Body of pancreas (tissue), 4 donors: ENCODE results near the gene H3-3A. TPM values are rescaled to one million over a fixed set of nuclear protein-coding genes. Genes with fewer than 3 reads are reported as not detected.

Experiments used
- ATAC-seq: fragments of 150-250 bp; one replicate; pipeline ENCODE4 v1.9.1; 2016
- DNase-seq, 4 donors: peaks; one replicate each; pipeline ENCODE4 v3.0.0-alpha.2; 2019
- H3K27ac ChIP-seq, 4 donors: fragments of 200-600 bp; sonication (generic); 1 replicate in 3 of 4; 2 replicates in 1 of 4; pipeline versions ENCODE4 v1.5.1 to v1.6.1; 2016 to 2019; ENCODE audit warnings: mild to moderate bottlenecking in 1 of 4, mixed read lengths in 1 of 4, moderate library complexity in 1 of 4
- H3K27me3 ChIP-seq, 2 donors: fragments of 200-600 bp; sonication (generic); one replicate each; pipeline ENCODE4 v1.6.0; 2016; ENCODE audit warnings: mild to moderate bottlenecking in 1 of 2
- H3K36me3 ChIP-seq, 2 donors: fragments of 200-600 bp; sonication (generic); replicated peaks in 1 of 2; 2 replicates each; pipeline ENCODE4 v1.5.1; 2016; ENCODE audit warnings: low read depth in 2 of 2; ENCODE audit not compliant: insufficient read depth in 1 of 2
- H3K4me1 ChIP-seq: fragments of 200-600 bp; sonication (generic); one replicate; pipeline ENCODE4 v1.6.0; 2016
- H3K4me3 ChIP-seq, 2 donors: fragments of 200-600 bp; sonication (generic); 1 replicate in 1 of 2; 2 replicates in 1 of 2; pipeline ENCODE4 v1.5.1; 2016 to 2019
- H3K9me3 ChIP-seq, 3 donors: fragments of 200-600 bp; sonication (generic); 1 replicate in 2 of 3; 2 replicates in 1 of 3; pipeline ENCODE4 v1.5.1; 2016
- POLR2A ChIP-seq, 3 donors: fragments of 450-650 bp; IDR thresholded peaks; one replicate each; pipeline ENCODE4 v1.6.1; 2016; ENCODE audit warnings: antibody characterized with exemption in 3 of 3, mild to moderate bottlenecking in 2 of 3
- WGBS, 2 donors: methylation state at CpG; one replicate each; pipeline ENCODE4 v1.1.5; 2017; 5-methylcytosine and 5-hydroxymethylcytosine counted together
- intact Hi-C: fragments of 100-400 bp; cut with DNase I; formaldehyde crosslinking; loops from one replicate; pipeline ENCODE4 v1.15.1; 2023
- total RNA-seq, 2 donors: library from RNA; depleted of rRNA; stranded (reverse); fragments of >200 nt; gene quantifications; one replicate each; pipeline ENCODE4 v1.1.0, GENCODE V29; 2016
- TF ChIP-seq, protein P1 (sequence below), 7 experiments: fragments of 450-650 bp in 4 of 7; fragments of 200-600 bp in 3 of 7; sonication (generic) in 3 of 7; IDR thresholded peaks; one replicate each; pipeline ENCODE4 v1.5.1; 2016 to 2019; ENCODE audit warnings: antibody characterized with exemption in 7 of 7

Gene H3-3A
- total RNA-seq, 2 donors from 2014 or later: 163 to 211 TPM

DNA sequence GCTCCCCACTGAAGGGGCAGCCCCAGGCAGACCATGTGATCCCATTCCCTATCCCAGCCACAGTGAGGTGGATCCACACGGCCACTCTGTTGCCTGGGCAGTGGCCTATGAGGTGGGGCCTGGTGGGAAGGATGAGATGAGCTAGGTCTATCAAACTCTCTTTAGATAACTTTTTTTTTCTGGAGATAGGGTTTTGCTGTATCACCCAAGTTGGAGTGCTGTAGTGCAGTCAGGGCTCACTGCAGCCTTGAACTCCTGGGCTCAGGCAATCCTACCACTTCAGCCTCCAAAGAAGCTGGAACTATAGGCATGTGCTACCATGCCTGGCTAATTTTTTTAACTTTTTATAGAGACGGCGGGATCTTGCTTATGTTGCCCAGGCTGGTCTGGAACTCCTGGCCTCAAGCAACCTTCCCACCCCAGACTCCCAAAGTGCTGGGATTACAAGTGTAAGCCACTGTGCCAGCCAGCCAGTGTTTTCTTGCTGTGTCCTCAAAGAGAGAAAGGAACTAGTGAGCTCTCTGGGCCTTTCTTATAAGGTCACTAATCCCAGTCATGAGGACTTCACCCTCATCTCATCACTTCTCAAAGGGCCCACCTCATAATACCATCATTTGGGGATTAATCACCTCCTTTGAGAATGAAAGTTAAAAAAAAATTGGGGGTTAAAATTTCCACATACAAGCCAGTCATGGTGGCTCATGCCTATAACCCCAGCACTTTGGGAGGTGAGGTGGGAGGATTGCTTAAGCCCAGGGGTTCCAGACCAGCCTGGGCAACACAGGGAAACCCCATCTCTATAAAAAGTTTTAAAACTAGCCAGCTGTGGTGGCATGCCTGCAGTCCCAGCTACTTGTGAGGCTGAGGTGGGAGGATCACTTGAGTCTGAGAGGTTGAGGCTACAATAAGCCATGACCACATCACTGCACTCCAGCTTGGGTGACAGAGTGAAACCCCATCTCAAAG is 36.6 kb downstream of the H3-3A start:
- Histone ChIP-seq H3K9me3 (no peaks in the 10 kb centered on the region), H3K36me3 (no peaks in the 10 kb centered on the region), H3K27ac (no peak overlapping the region), H3K4me3 (no peak overlapping the region), H3K27me3 (no peaks in the 10 kb centered on the region), H3K4me1 (peaks cover 10% of the 10 kb centered on the region)
- TF ChIP-seq, protein P1, sequence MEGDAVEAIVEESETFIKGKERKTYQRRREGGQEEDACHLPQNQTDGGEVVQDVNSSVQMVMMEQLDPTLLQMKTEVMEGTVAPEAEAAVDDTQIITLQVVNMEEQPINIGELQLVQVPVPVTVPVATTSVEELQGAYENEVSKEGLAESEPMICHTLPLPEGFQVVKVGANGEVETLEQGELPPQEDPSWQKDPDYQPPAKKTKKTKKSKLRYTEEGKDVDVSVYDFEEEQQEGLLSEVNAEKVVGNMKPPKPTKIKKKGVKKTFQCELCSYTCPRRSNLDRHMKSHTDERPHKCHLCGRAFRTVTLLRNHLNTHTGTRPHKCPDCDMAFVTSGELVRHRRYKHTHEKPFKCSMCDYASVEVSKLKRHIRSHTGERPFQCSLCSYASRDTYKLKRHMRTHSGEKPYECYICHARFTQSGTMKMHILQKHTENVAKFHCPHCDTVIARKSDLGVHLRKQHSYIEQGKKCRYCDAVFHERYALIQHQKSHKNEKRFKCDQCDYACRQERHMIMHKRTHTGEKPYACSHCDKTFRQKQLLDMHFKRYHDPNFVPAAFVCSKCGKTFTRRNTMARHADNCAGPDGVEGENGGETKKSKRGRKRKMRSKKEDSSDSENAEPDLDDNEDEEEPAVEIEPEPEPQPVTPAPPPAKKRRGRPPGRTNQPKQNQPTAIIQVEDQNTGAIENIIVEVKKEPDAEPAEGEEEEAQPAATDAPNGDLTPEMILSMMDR (IDR thresholded peaks at IDR 0.05): no peak
- TF ChIP-seq POLR2A (IDR thresholded peaks at IDR 0.05): no peak
- no peak for ATAC-seq
- 87 to 96% methylated on average over 3 of the region's 3 CpGs for WGBS, 2 donors
- intact Hi-C loops: no loop called here
- DNase-seq: no peak

DNA sequence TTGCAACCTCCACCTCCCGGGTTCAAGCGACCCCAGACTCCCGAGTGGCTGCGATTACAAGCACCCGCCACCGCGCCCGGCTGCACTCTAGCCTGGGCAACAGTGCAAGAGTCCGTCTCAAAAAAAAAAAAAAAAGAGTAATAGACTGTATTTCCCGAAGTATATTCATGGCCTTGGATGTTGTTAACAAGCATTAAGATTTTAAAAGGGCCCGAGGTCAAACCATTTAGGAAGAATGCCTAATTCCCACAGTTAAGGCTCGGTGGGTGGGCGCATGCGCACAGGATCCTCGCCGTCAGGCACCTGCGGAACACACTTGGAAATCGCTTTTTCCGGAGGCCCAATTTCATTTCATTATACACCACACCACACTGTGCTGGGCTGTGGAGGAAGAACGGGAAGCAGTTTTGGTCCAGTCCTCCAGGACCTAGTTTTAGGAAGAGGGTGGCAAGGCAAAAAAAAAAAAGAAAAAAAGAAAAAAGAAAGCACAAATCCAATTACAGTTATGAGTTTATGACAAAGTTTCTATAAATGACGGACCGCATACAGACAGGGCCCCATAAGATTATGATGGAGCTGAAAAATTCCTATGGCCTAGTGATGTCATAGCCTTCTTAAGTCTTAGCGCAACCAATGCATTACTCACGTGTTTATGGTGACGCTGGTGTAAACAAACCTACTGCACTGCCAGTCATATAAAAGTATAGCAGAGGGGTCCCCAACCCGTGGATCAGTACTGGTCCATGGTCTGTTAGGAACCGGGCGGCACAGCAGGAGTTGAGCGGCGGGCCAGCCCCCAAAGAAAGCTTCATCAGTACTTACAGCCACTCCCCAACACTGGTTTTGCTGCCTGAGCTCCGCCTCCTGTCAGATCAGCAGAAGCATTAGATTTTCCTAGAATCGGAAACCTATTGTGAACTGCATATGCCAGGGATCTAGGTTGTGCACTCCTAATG is 38.2 kb downstream of the H3-3A start:
- no peaks in the 10 kb centered on the region for H3K36me3 ChIP-seq
- DNase-seq (peak; percentile 49 to 67 (median 58)), ATAC-seq (peak; percentile 67)
- peak overlapping the region in 2 of 4 donors; percentile 17 to 39 for H3K27ac ChIP-seq
- H3K27me3 ChIP-seq: no peaks in the 10 kb centered on the region
- no peaks in the 10 kb centered on the region for H3K9me3 ChIP-seq
- H3K4me3 ChIP-seq: peak overlapping the region; percentile 26 to 32
- TF ChIP-seq, protein P1 (IDR thresholded peaks at IDR 0.05): peak in 3 of 7 experiments; percentile 5 to 38 (median 16)
- no peak for TF ChIP-seq POLR2A (IDR thresholded peaks at IDR 0.05)
- intact Hi-C loops: loop anchor here (5.0 kb wide), 1 partner anchor 618 kb away; no protein-coding TSS in a partner anchor
- peaks cover 10% of the 10 kb centered on the region for H3K4me1 ChIP-seq
- 9 to 10% methylated on average over 32 of the region's 32 CpGs for WGBS, 2 donors

DNA sequence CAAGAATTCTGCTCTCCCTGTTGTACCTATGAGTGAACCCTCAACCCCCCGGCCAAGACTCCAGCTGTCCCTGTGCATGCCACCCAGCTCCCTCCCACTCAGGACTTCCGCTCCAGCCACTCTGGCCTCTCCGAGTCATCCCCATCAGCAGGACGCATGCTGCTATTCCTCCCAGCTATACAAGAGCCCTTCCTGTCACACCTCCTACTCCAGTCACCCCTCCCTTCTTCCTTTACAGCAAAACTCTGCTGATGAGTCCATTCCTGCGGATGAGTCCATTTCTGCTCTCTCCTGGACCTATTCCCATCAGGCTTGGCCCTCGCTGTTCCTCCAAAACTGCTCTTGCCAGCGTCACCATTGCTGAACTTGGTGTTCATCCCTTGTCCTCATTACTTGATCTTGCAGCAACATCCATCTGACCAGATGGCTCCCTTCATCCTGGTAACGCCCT is 42.2 kb downstream of the H3-3A start:
- ATAC-seq: no peak
- Histone ChIP-seq H3K4me1 (peaks cover 19% of the 10 kb centered on the region), H3K36me3 (no peaks in the 10 kb centered on the region), H3K9me3 (no peaks in the 10 kb centered on the region), H3K4me3 (no peak overlapping the region), H3K27me3 (no peaks in the 10 kb centered on the region), H3K27ac (no peak overlapping the region)
- WGBS, 2 donors: 80 to 86% methylated on average over 8 of the region's 8 CpGs
- TF ChIP-seq, protein P1 (IDR thresholded peaks at IDR 0.05): no peak
- no peak for TF ChIP-seq POLR2A (IDR thresholded peaks at IDR 0.05)
- intact Hi-C loops: loop anchor here (5.0 kb wide), 1 partner anchor 622 kb away; no protein-coding TSS in a partner anchor
- no peak for DNase-seq

DNA sequence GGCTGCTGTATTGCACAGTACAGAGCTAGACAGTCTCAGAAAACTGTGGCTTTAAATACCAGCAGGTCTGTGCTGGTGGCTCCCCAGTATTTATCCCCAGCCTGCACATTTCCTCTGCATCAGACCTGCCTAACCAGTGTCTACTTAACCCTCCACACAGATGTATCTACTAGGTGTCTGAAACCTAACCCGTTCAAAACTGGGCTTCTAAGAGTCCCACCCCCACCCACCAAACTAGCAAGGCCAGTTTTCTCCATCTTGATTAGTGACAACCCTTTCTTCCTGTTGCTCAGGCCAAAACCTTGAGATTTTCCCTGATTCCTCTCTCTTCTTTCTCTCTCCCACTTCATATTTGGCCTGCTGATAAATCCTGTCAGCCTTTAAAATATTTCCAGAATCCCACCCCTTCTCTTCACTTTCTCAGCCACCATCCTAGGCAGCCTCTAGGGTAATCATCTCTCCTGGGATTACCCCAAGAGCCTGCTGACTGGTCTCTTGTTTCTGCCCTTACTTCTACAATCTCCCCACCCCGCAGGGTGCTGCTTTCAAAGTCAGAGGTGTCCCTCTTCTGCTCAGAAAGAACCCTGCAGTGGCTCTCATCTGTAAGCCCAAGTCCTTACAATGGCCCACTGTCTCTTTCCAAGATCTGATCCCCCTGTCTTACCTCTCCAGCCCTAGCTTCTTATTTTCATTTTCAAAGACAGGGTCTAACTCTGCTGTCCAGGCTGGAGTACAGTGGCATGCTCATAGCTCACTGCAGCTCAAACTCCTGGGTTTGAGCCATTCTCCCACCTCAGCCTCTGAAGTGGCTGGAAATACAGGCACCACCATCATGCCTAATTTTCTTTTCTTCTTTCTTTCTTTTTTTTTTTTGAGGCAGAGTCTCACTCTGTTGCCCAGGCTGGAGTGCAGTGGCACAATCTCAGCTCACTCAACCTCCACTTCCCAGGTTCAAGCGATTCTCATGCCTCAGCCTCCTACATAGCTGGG is 45.2 kb downstream of the H3-3A start:
- DNase-seq (no peak), ATAC-seq (no peak)
- intact Hi-C loops: no loop called here
- Histone ChIP-seq H3K4me3 (no peak overlapping the region), H3K4me1 (peaks cover 22% of the 10 kb centered on the region), H3K9me3 (no peaks in the 10 kb centered on the region), H3K36me3 (no peaks in the 10 kb centered on the region), H3K27ac (no peak overlapping the region), H3K27me3 (no peaks in the 10 kb centered on the region)
- 58 to 72% methylated on average over 3 of the region's 3 CpGs for WGBS, 2 donors
- TF ChIP-seq POLR2A (IDR thresholded peaks at IDR 0.05): no peak
- TF ChIP-seq, protein P1 (IDR thresholded peaks at IDR 0.05): no peak
